Right lobe of liver (tissue), 4 donors: ENCODE data around the gene CACNA2D4.

Experiments
- POLR2A ChIP-seq: fragments of 450-650 bp; IDR thresholded peaks from one replicate; pipeline ENCODE4 v1.6.1; 2017; ENCODE audit warnings: antibody characterized with exemption, mild to moderate bottlenecking
- TF ChIP-seq, protein P1 (sequence below), 4 donors: fragments of 200-600 bp in 3 of 4; fragments of 450-650 bp in 1 of 4; IDR thresholded peaks; one replicate each; pipeline versions ENCODE4 v1.5.1 to v1.8.0; 2016 to 2022; ENCODE audit warnings: antibody characterized with exemption in 4 of 4, mild to moderate bottlenecking in 2 of 4
- donor health status: DM: no; HTN: no; CAD: no.
- donor health status: DM: no; HTN: no; CAD: no.
- donor health status: DM: no; HTN: yes; CAD: no.

DNA sequence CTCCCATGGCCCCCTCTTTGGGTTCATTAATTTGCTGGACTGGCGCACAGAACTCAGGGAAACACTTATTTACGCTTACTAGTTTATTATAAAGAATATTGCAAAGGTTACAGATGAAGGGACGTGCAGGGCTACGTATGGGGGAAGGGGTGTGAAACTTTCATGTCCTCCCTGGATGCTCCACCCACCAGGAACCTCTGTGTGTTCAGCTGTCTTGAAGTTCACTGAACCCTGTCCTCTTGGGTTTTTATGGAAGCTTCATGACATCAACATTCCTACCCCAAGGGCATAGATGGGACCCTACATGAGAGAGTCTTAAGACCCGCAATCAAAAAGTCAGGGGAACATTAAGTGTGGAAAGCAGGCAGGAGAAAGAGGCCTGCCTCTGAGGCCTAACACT is 169.4 kb downstream of the CACNA2D4 start:
- TF ChIP-seq, protein P1, sequence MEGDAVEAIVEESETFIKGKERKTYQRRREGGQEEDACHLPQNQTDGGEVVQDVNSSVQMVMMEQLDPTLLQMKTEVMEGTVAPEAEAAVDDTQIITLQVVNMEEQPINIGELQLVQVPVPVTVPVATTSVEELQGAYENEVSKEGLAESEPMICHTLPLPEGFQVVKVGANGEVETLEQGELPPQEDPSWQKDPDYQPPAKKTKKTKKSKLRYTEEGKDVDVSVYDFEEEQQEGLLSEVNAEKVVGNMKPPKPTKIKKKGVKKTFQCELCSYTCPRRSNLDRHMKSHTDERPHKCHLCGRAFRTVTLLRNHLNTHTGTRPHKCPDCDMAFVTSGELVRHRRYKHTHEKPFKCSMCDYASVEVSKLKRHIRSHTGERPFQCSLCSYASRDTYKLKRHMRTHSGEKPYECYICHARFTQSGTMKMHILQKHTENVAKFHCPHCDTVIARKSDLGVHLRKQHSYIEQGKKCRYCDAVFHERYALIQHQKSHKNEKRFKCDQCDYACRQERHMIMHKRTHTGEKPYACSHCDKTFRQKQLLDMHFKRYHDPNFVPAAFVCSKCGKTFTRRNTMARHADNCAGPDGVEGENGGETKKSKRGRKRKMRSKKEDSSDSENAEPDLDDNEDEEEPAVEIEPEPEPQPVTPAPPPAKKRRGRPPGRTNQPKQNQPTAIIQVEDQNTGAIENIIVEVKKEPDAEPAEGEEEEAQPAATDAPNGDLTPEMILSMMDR (IDR thresholded peaks at IDR 0.05) = no peak
- no peak for TF ChIP-seq POLR2A
